GM21786 (cell line): ENCODE measurements around the gene JPH2.

ENCODE experiments used
- ATAC-seq: cut with Tn5 transposase; IDR thresholded peaks from one replicate; pipeline ENCODE4 v1.9.1; 2021; ENCODE audit not compliant: unreplicated experiment

The JPH2 gene

GRCh38 chr20:44160133-44160532 lies 26.9 kb downstream of the JPH2 start:
- no peak for ATAC-seq

- ATAC-seq, result no peak
These were observed 27.3 kb downstream of the JPH2 start for GRCh38 chr20:44159711-44160110.

DNA sequence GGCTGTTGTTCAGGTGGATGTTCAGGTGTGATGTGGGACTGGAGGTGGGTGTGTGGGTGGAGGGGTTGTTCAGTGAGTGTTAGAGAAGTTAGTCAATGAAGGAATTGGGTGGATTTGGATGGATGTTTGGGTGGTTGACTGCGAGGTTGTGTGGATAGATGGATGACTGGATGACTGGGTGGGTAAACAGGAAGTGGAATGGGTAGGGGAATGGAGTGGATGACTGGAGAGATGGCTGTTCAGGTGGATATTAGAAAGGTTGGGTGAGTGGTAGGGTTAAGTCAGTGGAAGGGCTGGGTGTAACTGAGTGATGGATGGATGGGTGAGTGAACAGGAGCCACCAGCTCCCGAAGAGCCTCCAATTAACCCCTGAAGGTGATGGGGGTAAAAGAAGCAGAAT lies 27.9 kb downstream of the JPH2 start:
- no peak for ATAC-seq

DNA sequence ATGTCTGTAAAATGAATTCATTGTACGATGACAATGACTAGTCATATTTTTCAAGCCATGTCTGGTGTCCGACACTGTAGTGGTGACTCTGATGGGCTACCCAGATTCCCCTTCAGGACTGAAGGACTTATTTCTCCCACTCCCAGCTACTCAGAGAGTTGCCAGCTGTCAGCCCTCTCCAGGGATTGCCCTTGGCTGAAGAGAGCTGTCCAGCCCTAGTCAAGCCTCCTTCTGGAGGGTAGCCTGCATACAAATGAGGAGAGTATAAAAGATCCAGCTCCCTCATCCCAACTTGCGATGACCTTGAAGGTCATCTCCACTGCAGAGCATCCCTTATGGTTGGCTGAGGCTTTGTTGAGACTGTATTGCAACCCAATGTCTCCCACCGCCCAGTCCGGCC lies 29.9 kb downstream of the JPH2 start:
- ATAC-seq, result no peak

DNA sequence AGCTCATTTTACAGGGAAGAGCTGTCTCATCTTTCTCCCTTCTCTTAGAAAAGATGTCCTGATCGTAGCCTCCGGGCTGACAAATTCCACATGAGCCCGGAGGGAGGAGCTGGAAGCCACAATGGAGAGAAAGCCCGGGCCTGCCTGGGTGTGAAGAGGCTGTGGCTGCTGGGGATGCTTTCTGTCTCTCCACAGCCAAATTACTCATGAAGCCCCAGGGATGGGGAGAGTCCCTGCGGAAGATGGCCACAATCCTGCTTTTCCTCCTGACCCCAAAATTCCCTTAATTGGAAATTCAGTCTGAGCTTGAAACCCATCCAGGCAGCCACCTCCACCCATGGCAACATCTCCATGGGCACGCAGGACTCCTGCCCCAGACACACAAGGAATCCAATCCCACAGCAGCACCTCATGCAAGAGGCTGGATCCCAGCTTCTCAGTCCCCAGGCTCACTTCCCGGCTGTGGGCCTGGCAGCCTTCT lies 32.4 kb downstream of the JPH2 start:
- ATAC-seq, result no peak

- no peak for ATAC-seq
These were observed 33.3 kb downstream of the JPH2 start for GRCh38 chr20:44153636-44154043.

GRCh38 chr20:44151621-44152416 lies 35.2 kb downstream of the JPH2 start:
- no peak for ATAC-seq

DNA sequence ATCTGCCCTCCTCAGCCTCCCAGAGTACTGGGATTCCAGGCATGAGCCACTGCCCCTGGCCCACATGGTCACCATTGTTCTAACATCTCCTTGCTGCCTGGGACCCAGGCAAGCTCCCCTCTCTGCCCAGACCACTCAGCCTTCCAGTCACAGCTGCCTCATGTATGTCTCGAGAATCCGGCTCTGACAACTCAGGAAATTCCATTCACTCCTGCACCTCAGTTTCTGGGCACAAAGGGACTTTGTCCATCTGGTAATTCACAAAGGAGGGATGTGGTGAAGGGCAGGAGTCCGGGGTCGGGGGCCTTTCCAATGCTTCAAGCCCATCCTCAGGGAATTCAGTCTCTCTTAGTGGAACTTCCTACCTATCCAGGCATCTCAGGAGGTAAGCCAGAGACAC lies 40.7 kb downstream of the JPH2 start:
- no peak for ATAC-seq

DNA sequence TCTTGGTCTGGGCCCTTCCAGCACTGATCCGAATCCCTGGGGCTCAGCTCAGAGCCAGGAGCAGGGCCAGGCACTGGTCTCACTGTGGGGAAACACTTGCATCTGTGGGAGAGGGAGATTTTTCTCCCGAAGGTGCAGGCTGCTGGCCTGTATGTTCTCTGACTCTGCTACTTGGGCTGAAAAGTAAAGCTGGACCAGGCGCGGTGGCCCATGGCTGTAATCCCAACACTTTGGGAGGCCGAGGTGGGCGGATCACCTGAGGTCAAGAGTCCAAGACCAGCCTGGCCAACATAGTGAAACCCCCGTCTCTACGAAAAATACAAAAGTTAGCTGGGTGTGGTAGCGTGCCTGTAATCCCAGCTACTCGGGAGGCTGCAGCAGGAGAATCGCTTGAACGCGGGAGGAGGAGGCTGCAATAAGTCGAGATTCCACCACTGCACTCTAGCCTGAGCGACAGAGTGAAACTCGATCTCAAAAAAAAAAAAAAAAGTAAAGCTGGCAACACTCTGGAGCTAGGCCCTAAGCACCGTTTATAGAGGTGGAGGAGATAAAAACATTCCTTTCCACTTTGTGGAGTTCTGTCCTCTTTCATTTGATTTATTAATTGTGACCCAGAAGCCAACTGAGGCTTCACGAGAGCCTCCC lies 41.7 kb downstream of the JPH2 start:
- no peak for ATAC-seq

- ATAC-seq, result no peak
These were observed 43.1 kb downstream of the JPH2 start for GRCh38 chr20:44143936-44144335.

GRCh38 chr20:44142413-44142812 lies 44.6 kb downstream of the JPH2 start:
- ATAC-seq, result no peak

DNA sequence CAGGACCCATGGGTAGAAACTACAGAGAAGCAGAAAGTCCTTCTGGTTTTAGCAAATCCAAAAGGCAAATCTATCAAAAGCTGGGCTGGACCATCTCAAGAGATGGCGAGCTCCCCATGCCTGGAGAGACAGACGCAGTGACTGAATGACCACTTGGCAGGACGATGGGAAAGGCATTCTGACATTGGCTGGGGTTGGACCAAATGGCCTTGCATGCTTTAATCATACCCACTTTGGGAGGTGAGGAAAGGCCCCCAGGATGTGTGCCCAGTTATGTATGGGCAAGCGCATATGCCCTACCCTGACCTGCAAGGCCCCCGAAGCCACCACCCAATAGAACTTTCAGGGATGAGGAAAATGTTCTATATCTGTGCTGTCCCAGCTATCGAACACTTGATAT lies 45.1 kb downstream of the JPH2 start:
- no peak for ATAC-seq

- ATAC-seq, result no peak
These were observed 48.1 kb downstream of the JPH2 start for GRCh38 chr20:44138867-44139266.

DNA sequence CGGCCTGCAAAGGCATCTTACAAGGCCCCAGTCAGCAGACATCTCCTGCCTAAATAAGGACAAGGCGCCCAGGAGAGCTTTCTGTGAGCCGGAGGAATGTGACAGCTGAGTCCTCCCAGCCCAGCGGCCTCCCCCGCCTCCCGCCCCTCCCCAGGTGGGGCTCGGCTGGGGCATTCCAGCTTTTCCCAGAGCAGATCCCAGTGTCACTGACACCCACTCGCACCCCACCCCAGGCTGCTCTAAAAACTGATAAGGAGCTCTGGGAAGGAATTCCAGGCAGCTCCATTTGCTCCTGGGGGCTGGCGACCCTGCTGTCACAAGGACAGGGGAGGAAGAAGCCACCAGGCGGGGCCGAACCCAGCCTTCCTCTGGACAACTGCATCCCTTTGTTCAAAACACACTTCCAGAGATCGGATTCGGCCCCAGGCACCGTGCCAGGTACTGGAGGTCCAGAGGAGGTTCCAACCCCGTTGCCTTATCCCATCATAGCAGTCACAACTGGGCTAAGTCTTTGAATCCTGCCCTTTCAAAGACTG lies 49.7 kb downstream of the JPH2 start:
- no peak for ATAC-seq

DNA sequence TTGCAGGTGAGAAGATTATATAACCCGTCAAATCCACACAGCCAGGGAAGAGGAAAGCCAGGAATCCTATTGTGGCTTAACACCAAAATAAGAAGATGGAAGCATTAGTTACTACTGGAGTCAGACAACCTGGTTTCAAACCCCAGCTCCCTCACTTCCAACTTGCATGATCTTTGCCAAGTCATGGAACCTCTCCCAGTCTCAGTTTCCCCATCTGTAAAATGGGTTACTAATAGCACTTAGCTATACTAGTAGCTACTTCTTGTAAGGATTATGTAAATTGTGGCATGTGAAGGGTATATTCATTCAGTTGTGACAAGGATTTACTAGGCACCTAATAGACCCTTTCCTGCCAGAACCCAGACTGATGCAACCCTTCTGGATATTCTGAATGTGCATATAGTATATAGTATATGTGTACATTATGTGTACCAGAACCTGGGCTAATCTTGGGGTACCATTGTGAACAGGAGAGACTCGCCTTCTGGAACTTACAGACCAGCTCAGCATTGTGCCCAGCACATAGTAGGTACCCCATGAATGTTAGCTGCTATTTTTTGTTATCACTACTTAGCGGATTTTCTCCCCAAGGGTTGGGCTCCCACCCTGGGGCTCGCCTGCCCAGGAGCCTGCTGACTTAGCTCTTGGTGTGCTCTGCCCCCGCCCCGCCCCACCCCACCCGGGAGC lies 50.3 kb downstream of the JPH2 start:
- no peak for ATAC-seq

GRCh38 chr20:44135417-44136204 lies 51.4 kb downstream of the JPH2 start:
- ATAC-seq, result no peak

DNA sequence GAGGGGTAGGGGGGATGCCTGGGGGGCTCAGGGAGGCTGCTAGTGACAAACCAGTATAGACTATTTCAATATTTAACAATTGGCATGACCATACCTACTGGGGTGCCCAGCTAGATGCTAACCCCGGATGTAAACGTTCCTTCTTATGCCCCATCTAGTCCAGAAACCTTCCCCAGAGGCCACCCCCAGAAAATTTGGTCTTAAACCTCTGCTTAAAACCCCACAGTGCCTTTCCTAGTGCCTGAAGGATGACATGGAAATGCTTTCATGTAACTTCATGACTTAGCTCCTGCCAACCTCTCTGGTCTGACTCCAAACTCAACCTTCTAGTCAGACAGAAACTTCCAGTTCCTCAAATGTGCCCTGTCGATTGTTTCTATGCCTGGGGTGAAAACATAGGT lies 52.0 kb downstream of the JPH2 start:
- ATAC-seq, result no peak

DNA sequence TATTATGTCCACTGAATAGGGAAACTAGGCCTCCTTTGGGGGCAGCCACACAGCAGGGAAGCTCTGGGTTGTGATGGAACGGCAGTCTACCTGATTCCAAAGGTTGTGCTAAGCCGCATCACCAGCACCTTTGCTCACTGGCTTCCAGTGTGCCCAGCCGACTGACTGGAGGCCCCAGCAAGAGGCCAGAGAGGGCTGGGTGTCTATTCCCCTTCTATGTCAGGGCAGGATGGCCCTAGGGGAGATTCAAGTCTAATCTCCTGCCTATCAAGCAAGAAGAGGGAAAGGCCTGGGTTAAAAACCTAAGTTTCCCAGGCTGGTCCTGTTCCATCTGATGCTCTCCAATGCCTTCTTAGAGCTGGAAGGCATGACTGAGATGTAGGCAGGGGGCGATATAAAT lies 53.6 kb downstream of the JPH2 start:
- ATAC-seq, result no peak

DNA sequence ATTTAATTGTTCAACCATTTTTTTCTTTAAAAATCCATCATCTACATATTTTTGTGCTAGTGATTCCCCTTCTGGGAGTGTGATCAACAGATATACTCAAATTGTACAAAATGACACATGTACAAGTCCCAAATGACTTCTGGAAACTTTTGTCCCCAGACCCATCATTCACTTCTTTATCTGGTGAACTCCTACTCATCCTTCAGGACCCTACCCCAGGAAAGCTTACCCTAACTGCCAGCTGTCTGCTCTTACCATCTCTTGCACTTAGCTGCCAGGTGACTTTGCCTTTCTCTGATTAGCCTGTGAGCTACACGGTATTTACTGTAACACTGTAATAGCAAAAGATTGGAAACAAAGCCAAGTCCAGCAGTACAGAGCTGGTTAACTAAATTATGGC lies 55.3 kb downstream of the JPH2 start:
- no peak for ATAC-seq

GRCh38 chr20:44129911-44130718 lies 56.9 kb downstream of the JPH2 start:
- no peak for ATAC-seq
